Ammon's horn (tissue), 1 donor: ENCODE results near the gene ARSD.
"Not testable (repeated sequence)": the region's sequence is repeated elsewhere in the genome, so short reads cannot be mapped to it uniquely, and the experiment has no call there.

Experiments used
- DNase-seq: peaks from one replicate; pipeline ENCODE4 v3.0.0-alpha.2; 2016; ENCODE audit warnings: low spot score

ARSD gene

GRCh38 chrX:2890536-2891460 is 38.3 kb downstream of the ARSD start:
- not testable (repeated sequence) for DNase-seq

GRCh38 chrX:2889706-2890490 is 39.2 kb downstream of the ARSD start:
- not testable (repeated sequence) for DNase-seq

GRCh38 chrX:2889045-2889605 is 40.0 kb downstream of the ARSD start:
- no peak for DNase-seq

- DNase-seq = no peak
Observed at GRCh38 chrX:2888309-2888708, 40.8 kb downstream of the ARSD start.

- no peak for DNase-seq
Observed at GRCh38 chrX:2883770-2884169, 45.4 kb downstream of the ARSD start.

GRCh38 chrX:2879670-2880069 is 49.5 kb downstream of the ARSD start:
- no peak for DNase-seq

- DNase-seq = no peak
Observed at GRCh38 chrX:2878563-2878962, 50.6 kb downstream of the ARSD start.

- no peak for DNase-seq
Observed at GRCh38 chrX:2875798-2876399, 53.2 kb downstream of the ARSD start.

- DNase-seq = no peak
Observed at GRCh38 chrX:2875136-2875481, 54.0 kb downstream of the ARSD start.

- no peak for DNase-seq
Observed at GRCh38 chrX:2874222-2875135, 54.7 kb downstream of the ARSD start.

GRCh38 chrX:2872671-2873277 is 56.4 kb downstream of the ARSD start:
- no peak for DNase-seq

- no peak for DNase-seq
Observed at GRCh38 chrX:2871831-2872230, 57.3 kb downstream of the ARSD start.

- DNase-seq = no peak
Observed at GRCh38 chrX:2870650-2871049, 58.5 kb downstream of the ARSD start.

- DNase-seq = no peak
Observed at GRCh38 chrX:2867206-2867605, 61.9 kb downstream of the ARSD start.

- DNase-seq = no peak
Observed at GRCh38 chrX:2863646-2864045, 65.5 kb downstream of the ARSD start.

- DNase-seq = no peak
Observed at GRCh38 chrX:2862404-2862803, 66.7 kb downstream of the ARSD start.

GRCh38 chrX:2859197-2859797 is 69.8 kb downstream of the ARSD start:
- DNase-seq = no peak

GRCh38 chrX:2857566-2857965 is 71.6 kb downstream of the ARSD start:
- no peak for DNase-seq

GRCh38 chrX:2855761-2856160 is 73.4 kb downstream of the ARSD start:
- no peak for DNase-seq

GRCh38 chrX:2854918-2855317 is 74.2 kb downstream of the ARSD start:
- no peak for DNase-seq
